ENCODE data around the gene BEND3. TPM values are rescaled to one million over a fixed set of nuclear protein-coding genes. Genes with fewer than 3 reads are reported as not detected.

Gene BEND3
- total RNA-seq, 1 experiment from 2014 or later, result 3.0 TPM

- DNase-seq (ENCODE audit: extremely low read depth, low read depth), result no peak
These were observed 31.4 kb downstream of the BEND3 start for GRCh38 chr6:107083921-107084320.

DNA sequence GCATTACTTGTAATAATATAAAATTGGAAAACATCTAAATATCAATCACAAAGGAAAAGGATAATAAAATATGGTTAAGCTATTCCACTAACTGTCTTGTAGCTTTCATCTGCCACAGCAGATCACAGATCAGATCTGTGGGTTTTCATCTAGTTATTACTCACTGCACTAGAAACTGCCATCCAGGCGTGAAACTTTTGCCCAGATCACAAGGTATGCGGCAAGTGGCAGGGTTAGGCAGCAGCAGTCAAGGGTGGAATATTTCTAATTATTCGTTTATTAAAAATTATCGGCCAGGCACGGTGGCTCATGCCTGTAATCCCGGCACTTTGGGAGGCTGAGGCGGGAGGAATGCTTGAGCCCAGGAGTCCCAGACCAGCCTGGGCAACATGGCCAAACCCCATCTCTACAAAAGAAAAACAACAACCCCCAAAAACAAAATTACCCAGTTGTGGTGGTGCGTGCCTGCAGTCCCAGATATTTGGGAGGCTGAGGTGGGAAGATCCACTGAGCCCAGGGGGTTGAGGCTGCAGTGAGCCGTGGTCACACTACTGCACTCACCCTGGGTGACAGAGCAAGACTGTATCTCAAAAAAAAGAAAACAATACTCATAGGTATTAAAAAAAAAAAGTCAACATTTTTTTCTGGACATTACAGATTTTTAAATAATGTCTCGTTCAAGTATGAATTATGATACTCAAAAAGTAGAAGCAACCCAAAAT is 32.1 kb downstream of the BEND3 start:
- no peak for DNase-seq (ENCODE audit: extremely low read depth, low read depth)

DNA sequence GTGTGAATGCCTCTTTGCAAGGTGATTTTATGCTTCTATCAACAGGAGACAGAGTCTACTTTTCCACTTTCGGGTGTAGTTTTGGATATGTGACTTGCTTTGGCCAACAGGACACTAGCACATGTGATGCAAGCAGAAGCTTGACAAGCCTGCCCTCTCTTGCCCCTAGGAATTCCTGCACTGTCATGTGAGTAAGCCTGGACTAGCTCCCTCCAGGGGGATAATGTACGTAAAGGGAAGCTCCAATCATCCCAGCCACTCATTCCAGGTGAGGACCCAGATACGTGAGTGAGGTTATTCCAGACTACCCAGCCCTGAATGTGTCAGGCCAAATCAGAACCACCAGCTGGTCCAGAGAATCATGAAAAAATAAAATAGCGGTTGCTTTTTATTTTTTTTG is 33.3 kb downstream of the BEND3 start:
- DNase-seq (ENCODE audit: extremely low read depth, low read depth), result no peak

GRCh38 chr6:107080036-107080435 is 35.3 kb downstream of the BEND3 start:
- no peak for DNase-seq (ENCODE audit: extremely low read depth, low read depth)

DNA sequence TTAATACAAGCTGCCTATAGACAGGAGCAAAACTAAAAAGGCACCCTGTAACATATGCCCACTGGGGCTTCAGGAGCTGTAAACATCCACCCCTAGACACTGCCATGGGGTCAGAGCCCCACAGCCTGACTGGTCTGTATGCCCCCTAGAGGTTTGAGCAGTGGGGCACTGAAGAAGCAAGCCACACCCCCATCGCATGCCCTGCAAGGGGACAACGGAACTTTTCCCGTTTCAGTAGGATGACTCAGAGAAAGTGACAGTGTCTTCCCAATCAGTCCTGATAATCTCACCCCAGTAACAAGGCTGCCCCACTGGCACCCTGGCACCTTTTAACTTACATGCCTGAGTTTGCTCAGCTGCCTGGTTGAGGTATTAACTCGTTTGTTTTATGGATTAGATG is 35.9 kb downstream of the BEND3 start:
- DNase-seq (ENCODE audit: extremely low read depth, low read depth), result no peak

DNA sequence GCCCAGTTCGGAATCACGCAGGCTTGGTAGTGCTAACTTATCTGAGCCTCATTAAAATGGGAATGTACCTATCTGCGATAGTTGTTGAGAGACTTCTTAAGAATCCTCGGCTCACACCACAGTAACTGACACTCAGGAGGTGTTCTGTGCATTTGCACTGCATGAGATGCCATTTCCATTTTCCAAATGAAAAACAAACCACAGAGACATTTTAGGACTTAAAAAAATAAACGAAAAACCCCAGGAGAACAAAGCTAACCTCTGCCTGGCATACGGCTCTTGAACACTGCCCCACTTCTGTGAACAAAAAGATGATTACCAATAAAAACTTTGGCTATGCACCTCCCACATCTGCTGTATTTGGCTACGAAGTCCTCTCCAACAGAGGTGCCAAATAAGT is 37.6 kb downstream of the BEND3 start:
- DNase-seq (ENCODE audit: extremely low read depth, low read depth), result no peak

DNA sequence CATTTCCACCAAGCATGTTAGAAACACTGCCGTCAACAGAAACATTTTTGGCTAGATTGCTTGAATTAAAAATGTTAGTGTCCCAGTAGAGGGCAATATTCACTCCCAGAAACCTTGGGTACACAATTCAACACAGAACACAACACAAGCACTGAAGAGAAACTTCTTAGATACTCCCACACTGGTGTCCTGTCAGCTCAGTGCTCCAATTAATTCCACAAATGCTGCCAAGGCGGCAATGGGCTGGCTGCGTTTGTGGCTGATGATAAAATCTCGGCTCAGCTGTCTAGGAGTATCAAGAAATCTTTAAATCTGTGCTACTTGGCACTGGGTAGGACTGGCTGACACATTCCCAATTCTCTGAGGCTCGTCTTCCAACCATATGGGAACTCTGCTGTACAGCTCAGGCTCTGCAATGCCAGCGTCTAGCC is 39.3 kb downstream of the BEND3 start:
- DNase-seq (ENCODE audit: extremely low read depth, low read depth), result peak; percentile 6

GRCh38 chr6:107070686-107071085 is 44.6 kb downstream of the BEND3 start:
- DNase-seq (ENCODE audit: extremely low read depth, low read depth), result no peak

GRCh38 chr6:107069631-107070548 is 45.4 kb downstream of the BEND3 start:
- DNase-seq (ENCODE audit: extremely low read depth, low read depth), result no peak

DNA sequence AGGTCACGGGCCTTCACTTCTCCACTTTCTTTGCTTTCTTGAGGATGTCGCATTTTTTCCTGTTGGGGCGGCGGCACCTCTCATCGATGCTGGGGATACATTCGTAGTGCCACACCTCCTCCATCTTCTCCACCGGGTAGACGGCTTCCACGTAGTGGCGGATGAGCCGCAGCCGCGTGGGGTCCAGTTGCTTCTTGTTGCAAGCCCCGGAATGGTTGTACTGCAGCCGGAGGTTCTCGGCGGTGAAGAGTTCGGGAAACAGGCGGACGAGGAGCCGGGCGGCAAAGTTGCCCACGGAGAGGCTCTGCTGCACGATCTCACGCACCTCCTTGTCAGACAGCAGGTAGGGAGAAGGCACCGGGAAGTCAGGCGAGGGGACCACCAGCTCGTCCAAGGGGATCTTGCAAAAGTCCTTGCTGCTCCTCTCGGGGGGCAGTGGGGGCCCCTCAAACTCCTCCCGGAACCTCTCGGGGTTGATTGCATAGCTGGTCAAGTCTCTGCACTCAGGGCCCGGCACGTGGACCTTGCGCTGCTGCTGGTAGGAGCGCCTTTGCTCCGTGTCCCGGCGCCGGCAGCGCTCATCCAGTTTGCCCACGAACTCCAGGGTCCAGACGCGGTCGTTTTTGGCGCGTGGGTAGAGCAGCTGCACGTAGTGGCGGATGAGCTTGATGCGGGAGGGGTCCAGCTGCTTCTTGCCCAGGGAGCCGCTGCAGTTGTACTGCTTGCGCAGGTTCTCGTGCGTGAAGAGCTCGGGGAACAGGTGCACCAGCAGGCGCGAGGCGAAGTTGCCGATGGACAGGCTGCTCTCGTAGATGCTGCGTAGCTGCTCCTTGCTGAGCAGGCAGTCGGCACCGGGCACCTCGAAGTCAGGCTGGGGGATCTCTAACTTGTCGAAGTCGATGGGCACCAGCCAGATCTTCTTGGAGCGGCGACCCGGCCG is 46.4 kb downstream of the BEND3 start:
- DNase-seq (ENCODE audit: extremely low read depth, low read depth), result no peak

- DNase-seq (ENCODE audit: extremely low read depth, low read depth), result no peak
These were observed 48.3 kb downstream of the BEND3 start for GRCh38 chr6:107066697-107067659.

GRCh38 chr6:107064579-107065065 is 50.7 kb downstream of the BEND3 start:
- DNase-seq (ENCODE audit: extremely low read depth, low read depth), result no peak

DNA sequence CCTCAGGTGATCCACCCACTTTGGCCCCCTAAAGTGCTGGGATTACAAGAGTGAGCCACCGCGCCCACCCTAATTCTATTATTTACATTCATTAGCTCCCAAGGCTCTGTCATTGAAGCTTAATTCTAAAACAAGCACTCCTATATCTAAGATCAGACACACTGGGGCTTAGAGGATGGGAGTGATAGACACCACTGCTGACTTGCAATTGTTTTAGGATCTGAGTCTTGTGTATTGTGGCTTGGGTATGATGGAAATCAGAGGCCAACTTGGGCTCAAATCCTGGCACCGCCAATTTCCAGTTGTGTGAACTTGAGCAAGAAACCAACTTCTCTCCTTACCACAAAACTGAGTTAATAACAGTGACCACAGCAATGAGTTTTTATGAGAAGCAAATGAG is 52.6 kb downstream of the BEND3 start:
- DNase-seq (ENCODE audit: extremely low read depth, low read depth), result no peak

GRCh38 chr6:107061125-107062020 is 53.9 kb downstream of the BEND3 start:
- DNase-seq (ENCODE audit: extremely low read depth, low read depth), result no peak

GRCh38 chr6:107060704-107061103 is 54.6 kb downstream of the BEND3 start:
- DNase-seq (ENCODE audit: extremely low read depth, low read depth), result no peak

DNA sequence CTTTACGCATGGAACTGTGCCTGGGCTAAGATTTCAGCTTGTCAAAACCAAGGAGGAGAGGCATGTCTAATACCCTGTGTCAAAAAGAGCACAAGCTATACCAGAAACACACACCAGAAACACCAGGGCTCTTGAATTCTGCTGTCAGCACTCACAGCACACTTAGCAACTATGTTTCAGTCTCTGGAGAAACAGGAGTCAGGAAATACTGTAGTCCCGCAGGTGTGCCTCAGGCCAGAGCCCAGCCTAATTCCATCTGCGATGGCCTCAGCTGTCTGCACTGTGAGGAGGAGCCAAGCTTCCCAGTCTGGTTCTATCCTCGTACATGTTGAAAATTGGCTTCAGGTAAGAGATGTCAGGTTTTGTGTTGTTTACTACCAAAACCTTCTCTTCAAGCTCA is 55.7 kb downstream of the BEND3 start:
- DNase-seq (ENCODE audit: extremely low read depth, low read depth), result no peak

- DNase-seq (ENCODE audit: extremely low read depth, low read depth), result no peak
These were observed 57.6 kb downstream of the BEND3 start for GRCh38 chr6:107057679-107058078.

DNA sequence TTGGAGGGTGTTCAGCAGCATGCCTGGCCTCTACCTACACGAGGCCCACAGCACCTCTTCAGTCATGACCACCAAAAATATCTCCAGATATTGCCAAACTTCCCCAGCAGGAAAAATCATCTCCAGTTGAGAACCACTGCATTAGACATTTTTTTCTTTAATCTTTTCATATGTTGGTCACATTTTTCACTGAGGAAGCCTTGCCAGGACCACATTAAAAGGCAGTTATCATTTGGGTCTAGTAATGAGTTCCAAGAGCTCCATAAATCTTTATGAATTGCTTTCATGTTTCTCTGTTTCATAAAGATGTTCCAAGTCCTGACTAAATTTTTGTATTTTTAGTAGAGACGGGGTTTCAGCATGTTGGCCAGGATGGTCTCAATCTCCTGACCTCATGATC is 58.5 kb downstream of the BEND3 start:
- no peak for DNase-seq (ENCODE audit: extremely low read depth, low read depth)
